HG02885 (cell line): ENCODE measurements around the gene CGB2.
"Not testable (repeated sequence)": the region's sequence is repeated elsewhere in the genome, so short reads cannot be mapped to it uniquely, and the experiment has no call there.

Source experiments
- ATAC-seq: cut with Tn5 transposase; IDR thresholded peaks from one replicate; pipeline ENCODE4 v1.9.1; 2021; ENCODE audit warnings: mild to moderate bottlenecking; ENCODE audit not compliant: unreplicated experiment, poor library complexity

CGB2 gene

DNA sequence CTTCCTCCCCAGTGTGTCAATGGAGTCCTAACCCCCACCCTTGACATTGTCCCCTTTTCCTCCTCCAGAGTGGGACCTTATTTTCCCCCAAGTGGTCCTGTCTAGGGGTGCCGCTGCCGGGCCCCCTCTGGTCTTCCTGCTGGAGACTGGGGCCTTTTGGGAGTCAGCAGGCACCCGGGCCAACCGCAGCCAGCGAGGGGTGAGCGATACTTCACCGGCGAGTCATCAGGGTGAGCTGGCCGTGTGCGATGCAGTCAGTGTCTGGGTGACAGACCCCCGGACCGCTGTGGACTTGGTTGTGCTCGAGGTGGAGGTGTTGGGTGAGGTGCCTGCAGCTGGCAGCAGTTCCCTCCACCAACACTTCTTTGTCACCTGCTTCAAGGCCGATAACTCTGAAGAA is 1.9 kb upstream of the CGB2 start:
- ATAC-seq = not testable (repeated sequence)

DNA sequence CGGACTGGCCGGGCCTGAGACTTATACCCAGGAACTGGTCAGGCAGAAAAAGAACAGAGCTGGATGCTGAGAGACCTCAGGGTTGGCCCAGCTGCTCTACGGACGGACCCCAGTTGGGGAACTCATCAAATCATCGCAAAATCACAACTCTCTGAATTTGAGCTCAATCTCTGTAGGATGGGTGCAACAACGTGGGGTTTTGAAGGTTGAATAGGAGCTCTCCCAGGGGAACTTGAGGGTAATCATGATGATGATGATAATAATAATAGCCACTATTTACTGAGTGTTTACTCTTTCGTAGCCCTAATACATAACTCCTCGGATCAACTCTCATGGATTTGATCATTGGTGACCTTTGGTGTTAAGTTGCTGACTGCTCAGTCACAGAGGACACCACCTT is 1.4 kb upstream of the CGB2 start:
- not testable (repeated sequence) for ATAC-seq

DNA sequence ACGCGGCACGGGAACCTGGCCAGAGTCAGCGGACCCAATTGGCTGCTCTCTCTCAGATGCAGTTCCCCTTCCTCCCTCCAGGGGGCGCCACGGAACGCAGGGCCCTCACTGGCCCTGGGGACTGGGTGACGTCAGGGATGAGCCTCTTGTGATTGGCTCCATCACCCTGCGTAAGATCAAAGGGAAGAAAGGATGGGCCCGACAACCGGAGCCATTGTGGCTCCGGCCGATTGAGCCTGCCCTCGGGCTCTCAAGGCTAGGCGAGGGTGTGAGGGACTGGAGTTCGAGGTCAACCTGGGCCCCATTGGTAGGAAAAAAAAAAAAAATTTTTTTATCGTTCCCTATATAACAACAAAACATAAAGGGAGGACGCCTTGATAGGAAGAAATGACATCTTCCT is 5.1 kb downstream of the CGB2 start, which contains the start of gene CGB1:
Gene CGB1 (minus strand): TSS at position 81 of the 400 bp plus-strand sequence. CDS start 184 bp downstream, outside the sequence.
- ATAC-seq = not testable (repeated sequence)

DNA sequence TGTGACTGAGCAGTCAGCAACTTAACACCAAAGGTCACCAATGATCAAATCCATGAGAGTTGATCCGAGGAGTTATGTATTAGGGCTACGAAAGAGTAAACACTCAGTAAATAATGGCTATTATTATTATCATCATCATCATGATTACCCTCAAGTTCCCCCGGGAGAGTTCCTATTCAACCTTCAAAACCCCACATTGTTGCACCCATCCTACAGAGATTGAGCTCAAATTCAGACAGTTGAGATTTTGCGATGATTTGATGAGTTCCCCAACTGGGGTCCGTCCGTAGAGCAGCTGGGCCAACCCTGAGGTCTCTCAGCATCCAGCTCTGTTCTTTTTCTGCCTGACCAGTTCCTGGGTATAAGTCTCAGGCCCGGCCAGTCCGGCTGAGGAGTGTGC is 6.4 kb downstream of the CGB2 start:
- ATAC-seq = not testable (repeated sequence)

DNA sequence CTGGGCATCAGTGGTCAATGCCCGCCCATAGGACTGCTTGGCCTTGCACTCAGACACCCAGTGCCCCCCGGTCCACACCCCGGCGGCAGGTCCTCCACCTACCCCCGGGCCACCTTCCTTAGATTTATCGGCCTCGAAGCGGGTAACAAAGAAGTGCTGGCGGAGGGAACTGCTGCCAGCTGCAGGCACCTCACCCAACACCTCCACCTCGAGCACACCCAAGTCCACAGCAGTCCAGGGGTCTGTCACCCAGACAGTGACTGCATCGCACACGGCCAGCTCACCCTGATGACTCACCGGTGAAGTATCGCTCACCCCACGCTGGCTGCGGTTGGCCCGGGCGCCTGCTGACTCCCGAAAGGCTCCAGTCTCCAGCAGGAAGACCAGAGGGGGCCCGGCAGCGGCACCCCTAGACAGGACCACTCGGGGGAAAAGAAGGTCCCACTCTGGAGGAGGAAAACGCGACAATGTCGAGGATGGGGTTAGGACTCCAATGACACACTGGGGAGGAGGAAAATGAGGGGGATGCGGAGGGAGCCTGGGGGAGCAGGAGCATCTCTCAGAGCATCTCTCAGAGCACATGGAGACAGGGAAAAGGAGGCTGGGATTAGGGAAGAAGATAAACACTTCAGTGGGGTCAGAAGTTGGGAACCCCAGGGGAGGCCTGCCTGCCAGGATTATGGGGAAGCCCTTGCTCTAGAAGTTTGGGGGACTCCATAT is 7.0 kb downstream of the CGB2 start:
- ATAC-seq = not testable (repeated sequence)

DNA sequence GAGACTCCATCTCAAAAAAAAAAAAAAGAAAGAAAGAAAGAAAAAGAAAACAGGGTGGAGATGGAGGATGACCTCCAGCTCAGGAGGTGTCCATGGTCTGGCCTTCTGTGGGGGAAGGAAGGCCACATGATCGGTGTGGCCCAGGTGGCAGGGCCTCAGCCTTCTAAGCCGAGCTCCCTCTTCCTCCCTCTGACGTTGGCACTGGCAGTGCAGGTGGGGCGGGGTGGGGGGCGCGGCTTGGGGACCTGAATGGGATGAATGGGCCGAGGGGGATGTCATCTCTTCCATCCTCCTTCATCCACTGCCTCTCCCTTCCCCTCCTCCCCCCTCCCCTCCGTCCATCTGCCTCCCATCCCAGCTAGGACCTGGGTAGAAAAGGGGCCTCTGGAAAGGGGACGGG is 8.0 kb downstream of the CGB2 start:
- ATAC-seq = not testable (repeated sequence)

DNA sequence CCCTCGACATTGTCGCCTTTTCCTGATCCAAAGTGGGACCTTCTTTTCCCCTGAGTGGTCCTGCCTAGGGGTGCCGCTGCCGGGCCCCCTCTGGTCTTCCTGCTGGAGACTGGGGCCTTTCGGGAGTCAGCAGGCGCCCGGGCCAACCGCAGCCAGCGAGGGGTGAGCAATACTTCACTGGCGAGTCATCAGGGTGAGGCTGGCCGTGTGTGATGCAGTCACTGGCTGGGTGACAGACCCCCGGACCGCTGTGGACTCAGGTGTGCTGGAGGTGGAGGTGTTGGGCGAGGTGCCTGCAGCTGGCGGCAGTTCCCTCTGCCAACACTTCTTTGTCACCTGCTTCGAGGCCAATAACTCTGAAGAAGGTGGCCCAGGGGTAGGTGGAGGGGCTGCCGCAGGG is 10.5 kb downstream of the CGB2 start:
- no peak for ATAC-seq

DNA sequence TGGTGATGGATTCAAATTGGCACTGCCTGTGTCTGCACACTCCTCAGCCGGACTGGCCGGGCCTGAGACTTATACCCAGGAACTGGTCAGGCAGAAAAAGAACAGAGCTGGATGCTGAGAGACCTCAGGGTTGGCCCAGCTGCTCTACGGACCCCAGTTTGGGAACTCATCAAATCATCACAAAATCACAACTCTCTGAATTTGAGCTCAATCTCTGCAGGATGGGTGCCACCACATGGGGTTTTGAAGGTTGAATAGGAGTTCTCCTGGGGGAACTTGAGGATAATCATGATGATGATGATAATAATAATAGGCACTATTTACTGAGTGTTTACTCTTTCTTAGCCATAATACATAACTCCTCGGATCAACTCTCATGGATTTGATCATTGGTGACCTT is 11.0 kb downstream of the CGB2 start:
- ATAC-seq = not testable (repeated sequence)

DNA sequence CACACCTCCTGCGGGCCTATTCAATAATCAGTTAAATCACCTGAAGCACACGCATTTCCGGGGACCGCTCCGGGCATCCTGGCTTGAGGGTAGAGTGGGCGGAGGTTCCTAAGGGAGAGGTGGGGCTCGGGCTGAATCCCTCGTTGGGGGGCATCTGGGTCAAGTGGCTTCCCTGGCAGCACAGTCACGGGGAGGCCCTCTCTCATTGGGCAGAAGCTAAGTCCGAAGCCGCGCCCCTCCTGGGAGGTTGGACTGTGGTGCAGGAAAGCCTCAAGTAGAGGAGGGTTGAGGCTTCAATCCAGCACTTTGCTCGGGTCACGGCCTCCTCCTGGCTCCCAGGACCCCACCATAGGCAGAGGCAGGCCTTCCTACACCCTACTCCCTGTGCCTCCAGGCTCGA is 11.9 kb downstream of the CGB2 start, which contains the start of gene CGB5:
Gene CGB5 (plus strand): TSS at position 301 of the 400 bp plus-strand sequence. CDS start 362 bp downstream, outside the sequence.
- ATAC-seq = not testable (repeated sequence)

DNA sequence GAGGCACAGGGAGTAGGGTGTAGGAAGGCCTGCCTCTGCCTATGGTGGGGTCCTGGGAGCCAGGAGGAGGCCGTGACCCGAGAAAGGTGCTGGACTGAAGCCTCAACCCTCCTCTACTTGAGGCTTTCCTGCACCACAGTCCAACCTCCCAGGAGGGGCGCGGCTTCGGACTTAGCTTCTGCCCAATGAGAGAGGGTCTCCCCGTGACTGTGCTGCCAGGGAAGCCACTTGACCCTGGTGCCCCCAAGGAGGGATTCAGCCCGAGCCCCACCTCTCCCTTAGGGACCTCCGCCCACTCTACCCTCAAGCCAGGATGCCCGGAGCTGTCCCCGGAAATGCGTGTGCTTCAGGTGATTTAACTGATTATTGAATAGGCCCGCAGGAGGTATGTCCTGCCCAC is 17.3 kb downstream of the CGB2 start, which contains the start of gene CGB8:
Gene CGB8 (minus strand): TSS at position 101 of the 400 bp plus-strand sequence. CDS start 372 bp downstream, outside the sequence.
- not testable (repeated sequence) for ATAC-seq

DNA sequence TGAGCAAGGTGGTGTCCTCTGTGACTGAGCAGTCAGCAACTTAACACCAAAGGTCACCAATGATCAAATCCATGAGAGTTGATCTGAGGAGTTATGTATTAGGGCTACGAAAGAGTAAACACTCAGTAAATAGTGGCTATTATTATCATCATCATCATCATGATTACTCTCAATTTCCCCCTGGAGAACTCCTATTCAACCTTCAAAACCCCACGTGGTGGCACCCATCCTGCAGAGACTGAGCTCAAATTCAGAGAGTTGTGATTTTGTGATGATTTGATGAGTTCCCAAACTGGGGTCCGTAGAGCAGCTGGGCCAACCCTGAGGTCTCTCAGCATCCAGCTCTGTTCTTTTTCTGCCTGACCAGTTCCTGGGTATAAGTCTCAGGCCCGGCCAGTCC is 18.1 kb downstream of the CGB2 start:
- ATAC-seq = not testable (repeated sequence)

DNA sequence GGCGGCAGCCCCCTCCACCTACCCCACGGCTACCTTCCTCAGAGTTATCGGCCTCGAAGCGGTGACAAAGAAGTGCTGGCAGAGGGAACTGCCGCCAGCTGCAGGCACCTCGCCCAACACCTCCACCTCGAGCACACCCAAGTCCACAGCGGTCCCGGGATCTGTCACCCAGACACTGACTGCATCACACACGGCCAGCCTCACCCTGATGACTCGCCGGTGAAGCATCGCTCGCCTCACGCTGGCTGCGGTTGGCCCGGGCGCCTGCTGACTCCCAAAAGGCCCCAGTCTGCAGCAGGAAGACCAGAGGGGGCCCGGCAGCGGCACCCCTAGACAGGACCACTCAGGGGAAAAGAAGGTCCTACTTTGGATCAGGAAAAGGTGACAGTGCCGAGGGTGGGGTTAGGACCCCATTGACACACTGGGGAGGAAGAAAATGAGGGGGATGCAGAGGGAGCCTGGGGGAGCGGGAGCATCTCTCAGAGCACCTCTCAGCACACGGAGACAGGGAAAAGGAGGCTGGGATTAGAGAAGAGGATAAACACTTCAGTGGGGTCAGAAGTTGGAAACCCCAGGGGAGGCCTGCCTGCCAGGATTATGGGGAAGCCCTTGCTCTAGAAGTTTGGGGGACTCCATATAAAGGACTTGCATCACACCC is 18.8 kb downstream of the CGB2 start:
- ATAC-seq = not testable (repeated sequence)

DNA sequence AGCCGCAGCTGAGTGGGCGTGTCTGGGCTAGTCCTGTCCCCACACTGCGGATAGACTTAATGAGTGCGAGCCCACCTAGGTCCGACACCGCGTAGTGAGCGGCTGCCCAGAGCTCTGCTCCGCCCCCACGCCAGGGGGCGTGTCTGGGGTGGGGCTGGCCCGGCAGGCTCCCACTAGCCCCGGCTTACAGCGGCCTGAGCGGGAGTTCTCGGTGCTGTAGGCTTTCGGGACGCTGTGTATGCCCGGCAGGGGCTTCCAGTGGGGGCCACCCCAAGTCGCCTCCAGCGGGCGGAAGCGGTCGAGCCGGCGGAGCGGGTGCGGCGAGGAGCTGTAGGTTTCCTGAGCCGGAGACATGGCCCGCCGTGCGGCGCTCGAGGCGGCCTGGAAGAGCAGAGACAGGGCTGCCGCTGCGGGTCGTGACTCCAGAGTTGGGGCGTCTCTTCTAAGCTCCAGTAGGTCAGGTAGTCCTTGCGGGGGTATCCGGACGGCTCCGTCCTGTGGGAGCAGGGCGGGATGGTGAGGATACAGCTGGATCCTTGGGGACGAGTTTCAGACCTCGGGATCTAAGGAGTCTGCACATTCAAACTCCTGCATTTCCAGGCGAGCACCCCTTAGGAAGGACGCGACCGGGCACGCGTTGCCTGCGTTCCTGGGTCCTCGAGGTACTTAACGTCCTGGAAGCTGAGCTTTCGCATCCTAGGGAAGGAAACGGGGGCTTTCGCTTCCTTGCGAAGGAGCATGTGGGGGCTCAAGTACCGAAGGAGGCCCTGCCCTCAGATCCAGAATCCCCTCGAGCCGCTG is 24.6 kb downstream of the CGB2 start:
- peak; percentile 58 for ATAC-seq

DNA sequence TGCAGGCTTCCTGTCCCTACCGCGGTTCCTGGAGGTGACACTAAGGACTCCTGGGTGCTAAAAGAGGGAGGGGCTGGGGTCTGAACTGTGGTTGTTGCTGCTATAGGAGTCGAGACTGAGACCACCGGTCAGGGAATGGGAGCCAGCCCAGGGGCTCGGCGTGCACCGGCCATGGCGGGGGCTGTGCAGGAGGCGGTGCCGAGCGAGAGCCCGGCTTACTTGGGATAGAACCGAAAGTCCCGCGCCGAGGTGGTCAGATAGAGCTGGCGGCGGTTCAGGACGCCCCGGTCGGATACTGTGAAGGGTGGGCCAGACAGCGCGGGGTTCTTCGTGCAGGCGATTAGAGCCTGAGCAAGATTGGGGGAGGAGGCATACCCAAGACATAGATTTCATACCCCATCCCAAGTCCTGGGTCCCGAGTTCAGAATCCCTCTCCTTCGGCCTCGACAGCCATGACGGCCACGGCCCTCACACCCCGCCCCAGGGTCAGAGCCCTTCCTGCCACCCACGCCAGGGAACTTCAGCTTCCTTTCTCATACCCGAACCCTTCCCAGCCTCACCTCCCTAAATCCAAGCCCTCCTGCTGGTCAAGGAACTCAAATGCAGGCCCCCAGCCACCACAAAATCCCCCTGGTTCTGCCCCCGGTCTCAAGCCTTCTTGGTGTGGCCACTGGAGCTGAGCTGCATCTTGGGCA is 25.4 kb downstream of the CGB2 start:
- not testable (repeated sequence) for ATAC-seq

DNA sequence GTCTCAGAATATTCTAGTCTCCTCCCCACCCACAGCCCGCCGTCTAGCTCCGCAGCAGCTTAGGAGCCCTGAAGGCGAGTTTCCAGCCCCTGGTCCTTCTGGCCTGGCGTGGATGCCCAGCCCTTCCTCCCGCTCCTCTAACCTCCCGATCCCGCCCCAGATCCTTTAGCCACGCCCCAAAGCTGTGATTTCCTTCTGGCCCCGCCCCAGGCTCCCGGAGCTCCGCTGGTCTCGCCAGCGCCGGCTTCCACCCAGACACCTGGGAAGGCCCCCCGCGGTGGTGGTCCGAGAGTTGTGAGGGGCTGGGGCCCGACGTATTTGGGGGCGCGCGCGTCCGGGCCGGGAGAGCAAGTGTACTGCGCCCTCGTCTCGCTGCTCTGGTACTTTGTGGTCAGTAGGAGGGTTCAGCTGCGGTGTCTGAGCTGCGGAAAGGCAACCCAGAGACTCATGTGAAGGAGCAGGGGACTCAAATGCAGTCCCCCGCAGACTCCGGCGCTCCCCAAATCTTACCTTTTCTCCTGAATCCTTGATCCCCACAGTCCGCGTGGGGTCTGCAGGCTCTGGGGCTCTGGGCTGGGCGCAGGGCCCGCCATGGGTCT is 26.0 kb downstream of the CGB2 start, which contains the start of gene CGB7:
Gene CGB7 (minus strand): TSS at position 114 of the 599 bp plus-strand sequence. CDS start 2,374 bp downstream, outside the sequence.
- no peak for ATAC-seq

DNA sequence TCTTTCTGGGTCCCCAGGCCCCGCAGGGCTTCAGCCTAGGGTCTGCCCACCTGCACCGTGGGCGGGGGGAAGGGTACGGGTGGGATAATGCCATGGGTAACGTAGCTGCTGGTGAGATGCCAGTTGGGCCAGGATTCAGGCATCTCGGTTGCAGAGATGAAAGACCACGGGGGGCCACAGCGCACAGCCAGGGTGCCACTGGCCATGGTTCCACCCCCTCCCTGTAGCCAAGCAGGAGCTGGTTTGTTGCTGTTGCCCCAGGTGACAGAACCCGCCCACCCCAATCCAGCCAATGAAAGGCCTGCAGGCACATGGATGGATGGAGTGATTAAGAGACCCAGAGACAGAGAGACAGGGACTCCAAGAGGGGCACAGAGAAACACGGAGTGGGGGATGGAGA is 26.9 kb downstream of the CGB2 start:
- ATAC-seq = no peak

DNA sequence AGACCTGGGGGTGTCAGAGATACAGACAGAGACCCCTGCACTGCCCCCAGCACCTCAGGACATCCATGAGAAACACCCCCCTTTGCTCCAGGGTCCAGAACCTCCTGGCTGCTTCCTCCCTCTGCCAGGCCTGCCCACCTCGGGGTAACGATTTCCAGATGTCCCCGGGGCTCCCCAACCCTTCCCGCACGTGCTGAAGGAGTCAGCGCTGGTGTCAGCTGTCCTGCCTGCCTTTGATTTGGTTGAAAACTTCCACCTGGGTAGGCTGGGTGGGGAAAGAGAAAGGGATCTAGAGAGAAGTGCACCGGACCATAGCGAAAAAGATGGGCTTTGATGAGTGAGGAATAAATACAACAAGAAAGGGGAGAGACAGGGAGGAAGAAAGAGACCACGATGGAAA is 27.4 kb downstream of the CGB2 start:
- ATAC-seq = no peak

DNA sequence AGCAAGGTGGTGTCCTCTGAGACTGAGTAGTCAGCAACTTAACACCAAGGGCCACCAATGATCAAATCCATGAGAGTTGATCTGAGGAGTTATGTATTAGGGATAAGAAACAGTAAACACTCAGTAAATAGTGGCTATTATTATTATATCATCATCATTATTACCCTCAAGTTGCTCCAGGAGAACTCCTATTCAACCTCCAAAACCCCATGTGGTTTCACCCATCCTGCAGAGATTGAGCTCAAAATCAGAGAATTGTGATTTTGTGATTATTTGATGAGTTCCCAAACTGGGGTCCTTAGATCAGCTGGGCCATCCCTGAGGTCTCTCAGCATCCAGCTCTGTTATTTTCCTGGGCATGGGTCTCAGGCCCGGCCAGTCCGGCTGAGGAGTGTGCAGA is 29.3 kb downstream of the CGB2 start:
- no peak for ATAC-seq

DNA sequence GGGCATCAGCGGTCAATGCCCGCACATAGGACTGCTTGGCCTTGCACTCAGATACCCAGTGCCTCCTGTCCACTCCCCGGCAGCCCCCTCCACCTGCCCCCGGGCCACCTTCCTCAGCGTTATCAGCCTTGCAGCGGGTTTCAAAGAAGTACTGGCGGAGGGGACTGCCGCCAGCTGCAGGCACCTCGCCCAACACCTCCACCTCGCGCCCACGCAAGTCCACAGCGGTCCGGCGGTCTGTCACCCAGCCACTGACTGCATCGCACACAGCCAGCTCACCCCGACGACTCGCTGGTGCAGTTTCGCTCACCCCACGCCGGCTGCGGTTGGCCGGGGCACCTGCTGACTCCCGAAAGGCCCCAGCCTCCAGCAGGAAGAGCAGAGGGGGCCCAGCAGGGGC is 29.8 kb downstream of the CGB2 start:
- ATAC-seq = no peak
